GM23248 (cell line): ENCODE measurements around the gene DPP6.

Experiments
- EZH2 ChIP-seq: fragments of 200-600 bp; sonication (generic); IDR thresholded peaks from 2 replicates; pipeline ENCODE4 v1.6.1; 2018; ENCODE audit warnings: antibody characterized with exemption, mild to moderate bottlenecking; ENCODE audit not compliant: insufficient read depth, poor library complexity, severe bottlenecking
- EZH2phosphoT487 ChIP-seq: fragments of 200-600 bp; sonication (generic); IDR thresholded peaks from 2 replicates; pipeline ENCODE4 v1.6.1; 2018; ENCODE audit warnings: antibody characterized with exemption, moderate library complexity, mild to moderate bottlenecking, low read depth; ENCODE audit not compliant: insufficient read depth

DNA sequence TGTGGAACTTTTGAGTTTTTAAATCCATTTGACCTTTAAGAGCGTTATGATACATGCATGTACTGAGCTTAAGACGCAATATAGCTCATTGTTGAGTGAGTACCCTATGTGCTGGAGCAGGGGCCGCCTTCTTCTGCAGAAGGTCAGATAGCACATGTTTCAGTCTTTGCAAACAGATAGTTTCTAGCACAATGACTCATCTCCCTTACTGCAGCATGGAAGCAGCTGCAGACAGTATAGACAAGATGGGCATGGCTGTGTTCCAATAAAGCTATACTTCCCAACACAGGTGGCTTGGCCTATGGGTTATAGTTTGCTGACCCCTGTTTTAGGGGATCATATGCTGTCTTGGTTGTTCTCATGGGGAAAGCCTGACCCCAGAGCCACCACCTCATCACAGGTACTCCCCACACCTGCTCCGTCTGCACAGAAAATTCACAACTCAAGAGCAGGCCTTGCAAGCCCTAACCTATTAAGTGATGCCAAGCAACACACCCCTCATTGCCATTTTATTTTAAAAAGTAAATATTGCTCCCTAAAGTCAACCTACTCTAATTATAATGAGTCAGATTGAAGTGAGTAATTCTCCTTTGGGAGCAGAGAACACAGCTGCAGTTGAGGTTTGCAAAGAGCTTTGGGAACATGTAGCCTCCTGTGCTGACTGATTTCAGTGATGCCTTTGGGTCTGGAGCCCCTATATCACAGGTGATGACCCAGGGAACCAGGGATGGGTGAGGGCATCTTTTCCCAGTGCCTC lies 620.6 kb downstream of the DPP6 start:
- TF ChIP-seq EZH2, result no peak
- TF ChIP-seq EZH2phosphoT487, result no peak
